Stimulated activated CD8-positive, alpha-beta memory T cell treated with anti-CD3 and anti-CD28 coated beads, Interleukin-15, amount 100 ng/mL, for 4 hours (primary cell): ENCODE data around the gene CERS6.

Source experiments
- DNase-seq, 2 donors: peaks; one replicate each; pipeline ENCODE4 v3.0.0-alpha.2; 2020; ENCODE audit warnings: low read depth in 2 of 2

The CERS6 gene

DNA sequence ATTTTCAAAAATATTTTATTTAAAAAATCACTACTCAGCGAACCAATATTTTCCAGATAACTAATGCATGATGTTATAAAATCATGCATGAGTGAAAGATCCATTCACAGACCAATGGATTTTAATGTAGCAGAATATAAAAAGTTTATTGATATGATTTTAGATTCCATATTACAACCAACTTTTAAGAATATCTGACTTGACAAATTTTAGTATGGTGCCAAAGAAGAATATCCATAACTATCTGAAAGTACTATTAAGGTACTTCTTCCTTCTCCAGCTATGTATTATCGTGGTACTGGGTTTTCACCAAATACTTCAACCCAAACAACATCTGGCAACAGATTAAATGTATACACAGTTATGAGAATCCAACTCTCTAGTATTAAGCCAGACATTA lies 246.5 kb downstream of the CERS6 start:
- no peak for DNase-seq

DNA sequence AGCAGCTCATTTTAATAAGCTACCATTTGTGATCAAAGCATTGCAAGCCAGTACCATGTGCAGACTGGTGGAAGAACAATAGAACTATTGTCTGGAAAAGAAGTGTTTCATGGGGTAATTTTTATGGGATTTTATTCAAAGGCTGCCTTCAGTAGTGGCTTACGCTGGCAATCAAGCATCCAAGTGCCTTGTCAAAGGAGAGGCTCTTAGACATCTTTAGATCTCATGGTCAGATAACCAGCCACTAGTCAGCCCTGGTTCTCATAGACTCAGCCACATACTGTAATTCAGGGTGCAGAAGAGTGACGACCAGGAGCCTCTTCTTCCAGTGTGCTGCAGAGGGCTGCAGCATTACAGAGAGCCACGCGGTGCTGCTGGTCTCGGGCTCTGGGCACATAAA lies 247.9 kb downstream of the CERS6 start:
- no peak for DNase-seq

DNA sequence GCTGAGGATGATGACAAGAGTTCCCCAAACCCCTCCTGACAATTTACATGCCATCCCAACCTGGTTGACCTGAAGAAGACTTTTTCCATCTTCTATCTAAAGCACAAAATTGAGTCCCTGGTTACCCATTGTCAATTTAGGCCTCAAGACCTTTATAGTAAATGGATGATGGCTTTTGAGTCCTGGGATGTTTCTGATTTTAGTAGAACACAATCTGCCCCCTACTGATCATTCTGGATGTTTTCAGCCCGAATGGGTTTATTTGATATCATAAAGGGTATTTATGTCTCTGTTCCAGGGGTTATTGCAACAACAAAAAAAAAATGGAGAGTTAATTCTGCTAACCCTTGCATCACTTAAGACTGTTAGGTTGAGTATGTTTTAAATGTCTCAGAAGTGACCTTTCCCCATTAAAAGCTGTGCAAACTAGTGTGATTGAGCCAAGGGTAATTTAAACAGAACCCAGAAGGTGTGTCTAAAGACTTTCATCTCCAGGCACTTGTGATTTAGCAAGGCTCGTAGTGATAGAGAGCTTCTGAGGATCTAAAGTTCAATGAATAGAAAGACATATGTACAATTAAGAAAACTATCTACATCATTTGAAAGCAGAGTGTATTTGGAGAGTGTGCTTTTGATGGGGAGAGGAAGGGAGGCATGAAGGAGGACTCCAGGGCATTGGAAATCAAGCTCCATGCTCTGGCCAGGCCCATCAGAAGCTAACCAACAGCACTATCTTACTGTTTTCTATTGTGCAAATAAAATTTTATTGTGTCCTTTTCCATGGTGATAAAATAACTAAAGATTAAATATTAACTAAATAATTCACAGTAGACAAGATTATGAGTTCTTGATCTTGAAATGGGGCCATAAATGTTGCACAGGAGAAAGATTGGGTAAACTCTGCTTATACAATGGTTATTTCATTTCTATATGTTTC lies 249.7 kb downstream of the CERS6 start:
- DNase-seq = no peak

DNA sequence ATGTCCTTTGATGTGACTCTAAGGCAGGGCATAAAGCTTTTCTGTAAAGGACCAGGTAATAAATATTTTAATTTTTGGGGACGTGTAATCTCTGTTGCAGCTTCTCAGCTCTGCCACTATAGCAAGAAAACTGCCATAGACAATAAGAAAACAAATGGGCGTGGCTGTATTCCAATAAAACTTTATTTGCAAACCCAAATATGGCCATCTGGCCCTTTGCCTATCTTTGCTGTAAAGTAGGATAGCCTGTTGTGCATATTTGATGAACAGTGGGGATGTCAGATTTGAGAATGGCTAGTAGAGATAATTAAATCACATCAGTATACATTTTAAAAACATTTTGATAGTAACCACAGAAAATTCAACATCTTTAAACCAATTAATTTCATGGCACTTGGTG lies 250.7 kb downstream of the CERS6 start:
- DNase-seq = no peak

DNA sequence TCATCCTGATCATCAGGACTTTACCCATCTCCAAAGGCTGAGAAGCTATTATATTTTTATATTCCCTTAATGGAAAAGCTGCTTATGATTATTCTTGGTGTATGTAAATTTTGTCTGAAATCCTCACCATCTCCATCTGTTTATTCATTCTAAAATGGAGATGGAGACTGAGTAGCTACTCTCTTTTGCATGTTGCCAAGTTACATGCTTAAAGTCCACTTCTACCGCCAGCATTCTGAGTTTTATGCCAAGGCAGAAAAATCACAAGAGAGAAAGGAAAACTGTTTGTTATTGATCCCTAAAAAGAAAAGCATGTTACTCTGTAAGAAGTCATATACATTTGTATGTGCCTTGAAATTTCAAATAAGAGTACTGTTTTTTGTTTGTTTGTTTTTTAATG lies 252.0 kb downstream of the CERS6 start:
- no peak for DNase-seq

DNA sequence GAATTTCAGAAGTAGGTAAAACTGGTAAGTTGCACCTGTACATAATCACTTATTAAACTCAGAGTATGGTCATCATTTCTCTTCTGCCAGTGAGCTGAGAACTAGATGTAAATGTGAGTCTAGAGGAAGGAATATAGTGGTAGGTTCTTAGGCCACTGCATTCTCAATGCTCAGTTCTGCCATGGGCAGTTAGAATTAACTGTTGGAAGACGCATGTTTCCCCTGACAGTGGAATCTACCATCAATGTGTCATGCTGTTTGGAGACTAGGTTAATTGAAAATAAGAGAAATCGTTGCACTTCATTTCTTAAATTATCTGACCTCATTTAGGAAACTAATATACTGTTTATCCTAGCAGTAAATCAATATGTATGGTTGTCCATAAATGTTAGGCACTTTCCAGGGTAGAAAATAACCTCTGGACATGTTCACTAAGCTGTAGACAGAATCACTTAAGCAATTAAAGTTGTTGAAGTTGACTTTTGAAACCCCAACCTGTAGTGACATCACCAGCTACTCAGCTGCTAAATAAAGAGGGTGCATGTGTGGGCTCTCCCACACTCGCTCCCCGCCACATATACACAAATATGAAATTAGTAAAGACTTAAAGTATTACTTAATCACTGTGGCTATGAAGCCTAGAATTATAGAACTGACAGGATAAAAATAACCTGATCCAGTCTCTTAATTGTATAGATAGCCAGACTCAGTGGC lies 254.8 kb downstream of the CERS6 start:
- DNase-seq = no peak

DNA sequence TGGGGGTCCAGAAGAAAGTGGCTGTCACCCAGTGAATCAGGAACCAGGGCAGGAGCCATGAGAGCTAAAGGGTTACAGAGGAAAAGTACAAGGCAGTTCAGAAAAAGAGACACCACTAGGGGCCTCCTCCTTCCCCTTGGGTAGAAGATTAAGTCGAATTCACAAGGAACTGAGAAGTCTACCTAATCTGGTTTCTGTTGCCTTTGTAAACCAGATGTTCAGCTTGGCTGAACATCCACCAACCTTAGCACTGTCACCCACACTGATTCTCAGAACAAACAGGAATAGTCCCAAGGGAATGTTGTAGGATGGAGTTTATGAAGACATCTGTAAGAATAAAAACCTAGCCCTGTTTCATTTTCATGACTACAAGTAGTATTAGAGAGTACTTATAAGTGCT lies 256.0 kb downstream of the CERS6 start:
- no peak for DNase-seq

DNA sequence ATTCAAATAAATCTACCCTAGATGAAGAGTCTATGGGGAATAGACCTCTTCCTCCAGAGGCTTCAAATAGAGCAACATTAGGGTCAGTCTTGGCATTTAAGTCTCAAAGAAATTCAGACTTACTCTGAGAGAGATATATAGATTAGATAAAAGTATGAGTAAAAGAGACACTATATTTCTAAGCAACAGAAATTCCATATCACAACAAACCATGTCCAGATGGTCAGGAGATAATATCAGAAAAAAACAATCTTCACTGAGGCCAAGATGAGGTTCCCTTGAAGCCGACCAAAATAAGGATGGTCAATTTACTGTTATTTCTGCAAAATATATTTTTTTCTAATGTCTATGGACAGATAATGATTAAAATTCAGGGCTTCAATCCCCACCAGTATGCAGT lies 257.3 kb downstream of the CERS6 start:
- DNase-seq = no peak

DNA sequence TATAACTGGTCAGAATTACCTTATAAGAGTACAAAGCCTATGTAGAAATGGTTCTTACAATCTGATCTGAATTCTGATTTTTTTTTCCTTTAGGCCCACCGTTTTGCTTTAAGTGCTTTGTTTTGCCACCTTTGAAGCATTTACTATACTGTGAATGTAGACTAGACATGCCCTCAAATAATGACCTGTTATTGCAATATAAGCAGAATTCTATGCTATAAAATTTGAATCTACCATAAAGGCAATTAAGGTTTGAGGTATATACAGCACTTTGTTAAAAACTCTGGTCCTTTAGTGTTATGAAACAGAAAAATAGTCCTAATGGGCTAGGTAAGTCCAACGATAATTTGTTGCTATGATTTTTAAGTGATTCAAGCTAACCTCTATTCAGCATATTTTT lies 259.8 kb downstream of the CERS6 start:
- DNase-seq = no peak

DNA sequence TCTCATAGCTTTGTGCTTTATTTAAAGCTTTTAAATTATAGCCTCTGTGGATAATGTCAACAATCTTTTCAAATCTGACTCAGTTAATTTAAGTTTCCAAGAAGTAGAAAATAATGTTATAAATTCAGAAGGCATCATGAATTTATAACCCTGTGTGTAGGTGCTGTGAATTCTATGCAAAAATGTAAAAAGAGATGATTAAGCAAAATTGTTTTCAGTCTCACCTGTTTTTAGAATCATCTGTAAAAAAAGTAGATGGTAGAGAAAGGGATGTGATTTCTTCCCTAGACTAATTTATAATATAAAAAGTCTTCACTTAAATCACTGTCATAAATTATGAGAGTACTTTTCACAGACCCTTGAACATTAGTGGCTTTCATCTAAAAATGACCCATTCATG lies 260.8 kb downstream of the CERS6 start:
- DNase-seq = no peak

DNA sequence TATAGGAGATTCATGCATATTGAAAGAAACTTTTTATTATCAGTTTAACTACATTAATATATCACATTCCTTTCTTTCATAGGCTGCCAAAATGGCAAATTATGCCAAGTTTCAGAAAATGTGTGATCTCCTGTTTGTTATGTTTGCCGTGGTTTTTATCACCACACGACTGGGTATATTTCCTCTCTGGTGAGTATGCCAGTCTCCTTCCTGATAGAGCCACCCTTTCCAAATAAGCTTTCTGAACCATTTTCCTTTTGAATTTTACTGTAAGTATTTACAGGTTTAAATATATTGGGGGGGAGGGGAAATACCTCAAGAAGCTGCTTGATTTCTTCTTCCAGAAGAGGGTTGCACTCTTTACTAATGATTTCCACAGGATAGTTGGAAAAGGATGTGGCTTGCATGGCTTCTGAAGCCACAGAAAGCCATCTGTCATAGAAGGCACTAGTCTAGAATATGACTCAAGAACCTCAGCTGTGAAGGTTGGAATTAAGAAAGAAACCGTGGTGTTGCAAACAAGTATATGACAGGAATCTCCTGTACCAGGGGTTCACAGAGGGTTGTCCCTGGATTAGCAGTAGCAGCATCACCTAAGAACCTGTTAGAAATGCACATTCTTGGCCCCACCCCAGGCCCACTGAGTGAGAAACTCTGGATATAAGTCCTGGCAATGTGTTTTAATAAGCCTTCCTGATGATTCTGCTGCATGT lies 261.9 kb downstream of the CERS6 start:
- DNase-seq = no peak

DNA sequence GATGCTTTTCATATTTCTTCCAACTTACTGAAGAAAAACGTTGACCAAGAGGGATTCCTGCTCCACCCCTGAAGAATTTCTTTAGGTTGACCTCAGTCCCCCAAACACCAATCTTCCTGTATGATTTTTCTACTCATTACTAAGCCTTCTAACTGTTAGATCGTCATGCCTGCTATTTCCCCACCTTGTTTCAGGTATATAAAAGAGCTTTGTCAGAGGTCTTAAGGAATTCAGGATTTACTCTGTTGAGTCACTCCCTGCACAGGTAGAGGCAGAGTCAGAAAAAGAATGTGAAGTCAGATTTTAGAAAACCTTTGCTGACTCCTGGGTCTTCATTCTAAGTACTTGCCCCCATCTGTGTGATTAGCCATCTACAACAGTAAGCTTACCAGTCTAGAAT lies 262.6 kb downstream of the CERS6 start:
- no peak for DNase-seq

DNA sequence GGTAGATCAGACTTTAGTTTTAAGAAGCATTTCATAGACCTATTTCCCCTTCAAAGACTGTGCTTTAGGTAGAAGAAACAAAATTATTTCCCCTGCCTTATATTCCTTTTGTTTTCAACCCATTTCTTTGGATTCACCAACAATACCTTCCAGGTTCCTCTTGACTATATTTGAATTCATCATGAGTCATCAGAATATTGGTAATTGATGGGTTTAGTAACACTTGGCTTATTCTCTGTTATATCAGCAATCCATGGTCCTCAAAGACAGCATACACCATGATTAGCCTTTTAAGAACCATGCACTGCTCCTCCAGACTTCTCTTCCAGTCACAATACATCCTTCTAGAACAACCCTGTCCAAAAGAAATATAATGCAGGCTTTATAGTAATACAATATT lies 263.4 kb downstream of the CERS6 start:
- no peak for DNase-seq

DNA sequence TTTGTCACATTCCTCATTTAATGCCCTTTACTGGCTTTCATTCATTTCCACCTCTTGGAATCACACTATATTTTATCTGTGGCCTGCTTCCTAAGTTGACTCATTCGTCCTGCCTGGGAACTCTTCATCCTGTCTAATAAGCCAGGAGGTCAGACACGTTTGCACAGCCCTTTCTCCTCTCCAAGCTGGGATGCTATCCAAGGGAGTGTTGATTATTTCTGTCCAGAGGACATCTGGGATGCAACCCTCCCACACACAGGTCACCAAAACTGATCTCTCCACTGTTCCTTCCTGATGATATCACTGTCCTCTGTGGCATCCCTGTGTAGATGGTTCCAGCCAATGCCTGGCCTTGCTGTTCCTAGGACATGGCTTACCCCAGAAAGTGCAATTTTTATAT lies 266.5 kb downstream of the CERS6 start:
- no peak for DNase-seq

DNA sequence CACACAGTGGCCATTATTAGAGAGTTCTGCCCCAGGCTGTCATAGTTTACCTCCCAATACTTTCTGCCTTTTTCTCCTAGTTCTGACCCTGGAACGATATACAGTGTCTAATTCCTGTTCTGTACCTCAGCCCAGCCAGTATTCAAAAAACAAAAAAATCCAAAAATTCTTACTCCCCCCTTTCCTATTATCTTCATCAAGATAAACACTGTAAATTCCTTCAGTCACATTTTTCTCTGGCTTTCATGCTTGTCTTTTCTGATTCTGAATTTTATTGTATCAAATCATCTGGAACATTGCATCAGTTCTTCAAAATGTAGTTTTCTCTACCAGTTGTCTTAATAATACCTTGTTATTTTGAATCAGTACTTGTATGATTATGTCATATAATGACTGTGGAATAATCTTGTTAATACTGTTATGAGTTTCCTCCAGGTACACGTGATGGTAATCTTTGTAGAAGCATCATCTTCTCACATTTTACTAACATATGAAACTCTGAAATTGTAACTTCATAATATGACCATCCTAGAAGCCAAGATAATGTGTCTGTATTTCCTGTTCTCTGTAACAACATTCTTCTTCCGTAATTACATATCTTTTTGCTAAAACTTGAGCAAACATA lies 267.3 kb downstream of the CERS6 start:
- DNase-seq = no peak

DNA sequence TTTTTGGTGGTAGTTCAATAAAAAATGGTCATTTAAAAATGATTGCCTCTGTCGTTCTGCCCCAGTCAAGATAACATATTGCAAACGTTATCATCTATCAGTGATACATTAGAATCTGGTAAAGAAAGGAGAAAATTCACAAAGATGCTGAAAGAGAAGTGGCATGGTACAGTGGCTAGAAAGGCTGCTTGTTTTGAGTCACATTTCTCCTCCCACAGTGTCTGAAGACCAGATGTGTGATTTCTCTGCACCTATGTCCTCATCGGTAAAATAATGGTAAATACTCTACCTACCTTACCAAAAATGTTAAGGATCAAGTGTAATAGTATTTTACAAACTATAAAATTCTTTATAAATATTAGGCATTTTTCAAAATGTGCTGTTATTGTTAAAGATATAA lies 270.3 kb downstream of the CERS6 start:
- no peak for DNase-seq

DNA sequence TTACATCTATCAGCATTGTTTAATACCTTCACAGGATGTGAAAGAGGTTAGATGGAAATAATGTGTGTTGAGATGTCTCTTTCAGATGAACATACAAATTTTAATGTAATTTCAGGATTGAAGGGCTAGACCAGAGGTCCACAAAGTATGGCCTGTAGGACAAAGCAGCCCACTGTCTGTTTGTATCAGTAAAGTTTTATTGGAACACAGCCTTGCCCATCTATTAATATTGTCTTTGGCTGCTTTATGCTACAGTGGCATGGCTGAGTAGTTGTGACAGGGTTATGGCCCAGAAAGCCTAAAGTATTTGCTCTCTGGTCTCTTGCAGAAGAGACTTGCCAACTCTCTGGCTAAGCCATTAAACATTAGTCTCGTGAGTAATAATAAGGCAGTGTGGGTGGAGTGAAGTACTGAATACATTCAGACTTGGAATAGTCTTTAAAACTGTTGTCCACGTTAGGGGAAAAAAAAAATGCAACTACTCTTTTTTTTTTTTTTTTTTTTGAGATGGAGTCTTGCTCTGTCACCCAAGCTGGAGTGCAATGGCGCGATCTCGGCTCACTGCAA lies 271.9 kb downstream of the CERS6 start:
- no peak for DNase-seq

DNA sequence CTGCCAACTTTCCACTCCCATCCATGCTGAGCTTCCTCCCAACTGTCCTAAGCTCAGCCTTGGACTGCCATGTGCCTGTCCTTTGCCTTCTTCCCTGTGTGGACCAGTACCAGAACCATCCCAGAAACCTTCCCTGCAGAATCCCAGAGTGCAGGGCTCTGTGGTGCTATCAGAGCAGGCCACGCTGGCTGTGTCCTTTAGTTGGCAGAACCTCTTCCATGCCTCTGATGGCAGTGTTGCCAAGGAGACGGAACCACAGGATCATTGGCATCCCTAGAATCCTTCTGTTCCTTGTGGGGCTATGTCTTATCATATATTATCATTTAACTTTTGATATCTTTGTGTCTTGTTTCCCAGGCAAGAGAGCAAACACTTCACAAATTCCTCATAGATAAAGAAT lies 273.4 kb downstream of the CERS6 start:
- no peak for DNase-seq

DNA sequence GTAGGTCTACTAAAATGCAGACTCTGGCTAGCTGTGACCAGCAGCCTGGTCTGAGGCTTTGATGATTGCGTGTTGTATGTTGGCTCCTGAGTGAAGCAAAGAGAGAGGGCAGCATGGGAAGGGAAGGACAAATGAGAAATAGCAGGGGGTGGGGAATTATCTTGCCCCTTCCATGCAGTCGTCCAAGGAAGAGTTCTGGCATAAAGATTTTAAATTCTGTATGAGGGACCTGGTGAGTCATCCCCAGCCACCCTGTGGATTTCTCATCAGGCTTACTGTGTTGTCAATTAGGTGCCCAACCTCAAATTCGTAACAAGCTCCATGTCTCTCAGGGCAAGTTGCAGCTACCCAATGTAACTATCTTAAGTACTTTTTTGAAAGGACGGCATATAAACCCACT lies 274.3 kb downstream of the CERS6 start:
- no peak for DNase-seq

DNA sequence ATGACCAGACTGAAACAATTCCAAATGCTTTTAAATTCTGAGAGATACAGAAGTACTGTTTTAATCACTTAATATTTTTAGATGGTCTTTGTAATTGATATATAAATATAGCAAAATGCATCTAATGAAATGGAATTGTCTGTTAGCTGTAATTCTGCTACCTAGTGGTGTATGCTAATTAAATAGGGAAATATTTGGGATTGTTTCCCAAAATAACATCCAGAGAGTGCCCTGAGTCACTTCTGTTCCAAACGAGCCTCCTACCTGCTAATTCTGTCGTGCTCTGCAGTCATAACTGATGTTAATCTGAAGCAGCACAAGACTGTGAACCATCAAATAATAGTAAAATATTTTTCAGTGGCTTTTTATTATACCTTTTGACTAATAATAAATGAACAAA lies 274.9 kb downstream of the CERS6 start:
- DNase-seq = no peak

DNA sequence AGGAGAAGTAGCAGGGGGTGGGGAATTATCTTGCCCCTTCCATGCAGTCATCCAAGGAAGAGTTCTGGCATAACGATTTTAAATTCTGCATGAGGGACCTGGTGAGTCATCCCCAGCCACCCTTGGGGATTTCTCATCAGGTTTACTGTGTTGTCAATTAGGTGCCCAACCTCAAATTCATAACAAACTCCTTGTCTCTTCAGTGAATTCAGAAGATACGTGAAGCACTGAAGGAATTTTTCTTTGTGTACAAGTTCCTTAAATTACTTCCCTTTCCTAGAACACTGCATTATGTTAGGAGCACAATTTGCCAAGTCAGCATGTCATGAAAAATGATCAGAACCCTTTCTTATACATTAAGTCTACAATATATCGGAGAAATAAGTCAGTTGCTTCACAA lies 275.5 kb downstream of the CERS6 start:
- DNase-seq = no peak

DNA sequence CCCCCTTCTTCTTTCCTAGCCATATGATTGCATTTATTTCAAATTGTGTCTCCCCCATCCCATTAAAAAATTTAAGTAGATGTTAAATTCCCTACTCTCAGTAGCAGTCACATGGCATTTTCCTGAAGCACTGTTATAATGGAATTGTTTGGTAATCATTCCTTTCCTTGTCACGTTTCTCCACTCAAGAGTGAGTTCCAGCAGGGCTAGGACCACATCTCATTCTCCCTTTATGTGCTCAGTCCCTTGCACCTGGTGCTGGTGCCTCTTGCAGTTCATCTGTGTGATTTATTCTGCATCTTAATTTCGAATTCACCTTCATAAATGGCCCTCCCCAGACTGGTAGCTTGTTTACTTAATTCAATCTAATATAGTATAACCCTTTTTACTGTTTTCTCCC lies 276.0 kb downstream of the CERS6 start:
- DNase-seq = no peak
